Trophoblast cell (in vitro differentiated cells and primary cell): ENCODE measurements around the gene USP17L18. TPM values are rescaled to one million over a fixed set of nuclear protein-coding genes. Genes with fewer than 3 reads are reported as not detected.
"Not testable (repeated sequence)": the region's sequence is repeated elsewhere in the genome, so short reads cannot be mapped to it uniquely, and the experiment has no call there.

ENCODE experiments used
- DNase-seq, 2 donors: peaks; one replicate each; pipeline ENCODE4 v3.0.0-alpha.2; 2016
- H2AFZ ChIP-seq: 2 replicates; pipeline ENCODE4 v1.6.1; 2013; ENCODE audit warnings: low read length, moderate library complexity, mild to moderate bottlenecking; ENCODE audit not compliant: insufficient read depth, poor library complexity
- H2AK5ac ChIP-seq: 2 replicates; pipeline ENCODE4 v1.6.1; 2013; ENCODE audit warnings: mild to moderate bottlenecking, low read length
- H2BK120ac ChIP-seq: 2 replicates; pipeline ENCODE4 v1.6.1; 2013; ENCODE audit warnings: low read length, mild to moderate bottlenecking, moderate library complexity; ENCODE audit not compliant: insufficient read depth, poor library complexity
- H2BK12ac ChIP-seq: 2 replicates; pipeline ENCODE4 v1.6.1; 2013; ENCODE audit warnings: mild to moderate bottlenecking, low read length, moderate library complexity
- H2BK5ac ChIP-seq: 2 replicates; pipeline ENCODE4 v1.6.1; 2013; ENCODE audit warnings: low read length, low read depth, moderate library complexity, mild to moderate bottlenecking; ENCODE audit not compliant: poor library complexity
- H3K14ac ChIP-seq: 2 replicates; pipeline ENCODE4 v1.6.1; 2013; ENCODE audit warnings: mild to moderate bottlenecking, low read length
- H3K18ac ChIP-seq: 2 replicates; pipeline ENCODE4 v1.6.1; 2013; ENCODE audit warnings: mild to moderate bottlenecking, low read length
- H3K23ac ChIP-seq: 2 replicates; pipeline ENCODE4 v1.6.1; 2013; ENCODE audit warnings: low read length
- H3K27ac ChIP-seq: 2 replicates; pipeline ENCODE4 v1.5.1; 2013; ENCODE audit warnings: low read depth, mild to moderate bottlenecking, inconsistent platforms, low read length, moderate library complexity
- H3K27me3 ChIP-seq: 2 replicates; pipeline ENCODE4 v1.6.1; 2013; ENCODE audit warnings: inconsistent platforms, mild to moderate bottlenecking, low read length, moderate library complexity; ENCODE audit not compliant: insufficient read depth
- H3K36me3 ChIP-seq, 2 experiments: 1 replicate in 1 of 2; 2 replicates in 1 of 2; pipeline ENCODE4 v1.6.1; 2013; ENCODE audit warnings: low read length in 2 of 2, mild to moderate bottlenecking in 2 of 2, moderate library complexity in 1 of 2; ENCODE audit not compliant: insufficient read depth in 2 of 2, control insufficient read depth in 1 of 2
- H3K4ac ChIP-seq: 2 replicates; pipeline ENCODE4 v1.6.1; 2013; ENCODE audit warnings: low read depth, mild to moderate bottlenecking, low read length, moderate library complexity
- H3K4me1 ChIP-seq, 2 experiments: 1 replicate in 1 of 2; 2 replicates in 1 of 2; pipeline ENCODE4 v1.6.1; 2013; ENCODE audit warnings: low read length in 2 of 2, mild to moderate bottlenecking in 2 of 2, moderate library complexity in 1 of 2; ENCODE audit not compliant: insufficient read depth in 2 of 2, control insufficient read depth in 1 of 2
- H3K4me2 ChIP-seq: 2 replicates; pipeline ENCODE4 v1.6.1; 2013; ENCODE audit warnings: inconsistent platforms, mild to moderate bottlenecking, low read length, moderate library complexity
- H3K4me3 ChIP-seq: 2 replicates; pipeline ENCODE4 v1.5.1; 2013; ENCODE audit warnings: mild to moderate bottlenecking, low read depth, low read length, inconsistent platforms
- H3K79me1 ChIP-seq: one replicate; pipeline ENCODE4 v1.6.1; 2013; ENCODE audit warnings: low read length
- H3K79me2 ChIP-seq: 2 replicates; pipeline ENCODE4 v1.6.1; 2013; ENCODE audit warnings: low read length, mild to moderate bottlenecking; ENCODE audit not compliant: control insufficient read depth, insufficient read depth, poor library complexity
- H3K9ac ChIP-seq: 2 replicates; pipeline ENCODE4 v1.6.1; 2013; ENCODE audit warnings: mild to moderate bottlenecking, low read length
- H3K9me3 ChIP-seq: 2 replicates; pipeline ENCODE4 v1.6.1; 2013; ENCODE audit warnings: low read depth, mild to moderate bottlenecking, control low read depth, inconsistent platforms, low read length; ENCODE audit not compliant: insufficient read depth
- H4K12ac ChIP-seq: 2 replicates; pipeline ENCODE4 v1.6.1; 2013; ENCODE audit warnings: low read depth, mild to moderate bottlenecking, low read length, moderate library complexity
- H4K8ac ChIP-seq: 2 replicates; pipeline ENCODE4 v1.6.1; 2013; ENCODE audit warnings: low read depth, mild to moderate bottlenecking, low read length, moderate library complexity
- H4K91ac ChIP-seq: one replicate; pipeline ENCODE4 v1.6.1; 2013; ENCODE audit warnings: low read depth, mild to moderate bottlenecking, low read length, moderate library complexity
- WGBS: extraction: QIAGEN DNeasy Blood & Tissue Kit; methylation state at CpG from one replicate; pipeline ENCODE4 v1.1.7; 2013; ENCODE audit warnings: missing lambda C conversion rate; ENCODE audit not compliant: insufficient read length, insufficient coverage; ENCODE audit errors: extremely low coverage; 5-methylcytosine and 5-hydroxymethylcytosine counted together
- polyA plus RNA-seq: library from polyadenylated mRNA; stranded (reverse); fragments of 200-250 nt; gene quantifications from 2 replicates; pipeline ENCODE4 v1.2.3, GENCODE V29; 2013

USP17L18 gene
- polyA plus RNA-seq, result not detected in 2 replicates

DNA sequence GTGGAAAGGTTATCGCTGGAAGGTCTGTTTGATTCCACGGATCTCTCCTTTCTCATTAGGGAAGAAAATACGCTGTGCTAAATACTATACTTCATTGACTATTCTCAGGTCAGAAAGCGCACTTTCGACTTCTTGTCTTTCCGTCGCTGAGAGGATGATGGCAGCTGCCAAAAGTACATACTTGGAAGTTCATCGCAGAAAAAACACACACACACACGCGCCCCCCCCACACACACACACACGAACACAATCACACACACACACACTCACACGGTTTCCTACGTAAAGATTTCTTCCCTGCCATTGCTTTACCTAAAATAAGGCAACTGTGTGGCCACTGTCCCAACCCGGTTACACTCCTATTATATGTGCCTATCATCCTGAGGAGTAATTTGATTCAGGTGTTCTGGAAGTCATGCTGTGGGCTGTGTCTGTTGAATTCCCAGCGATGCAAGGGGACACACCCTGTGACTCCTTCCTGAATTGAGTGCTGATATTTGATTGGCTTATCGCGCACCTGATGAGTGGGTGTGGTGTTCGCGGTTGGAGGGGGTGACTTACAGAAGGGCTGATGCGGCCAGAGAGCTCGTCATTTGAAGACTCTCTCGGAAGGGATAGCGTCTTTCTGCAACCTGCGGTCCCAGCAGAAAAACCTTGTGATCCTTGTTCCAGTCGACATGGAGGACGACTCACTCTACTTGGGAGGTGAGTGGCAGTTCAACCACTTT, at the start of gene USP17L18:
USP17L18 (plus strand) TSS at position 678 of the 728 bp plus-strand sequence; CDS start at position 678, 0 bp downstream.
- H3K79me1 ChIP-seq, H3K36me3 ChIP-seq, H3K14ac ChIP-seq, H2BK120ac ChIP-seq, H3K27ac ChIP-seq, H4K91ac ChIP-seq, H3K23ac ChIP-seq, H2AFZ ChIP-seq, H3K4me1 ChIP-seq, H3K9ac ChIP-seq, H3K4me2 ChIP-seq, H2BK5ac ChIP-seq, H4K12ac ChIP-seq, H3K9me3 ChIP-seq, H3K4ac ChIP-seq, H2BK12ac ChIP-seq, H4K8ac ChIP-seq, H3K4me3 ChIP-seq, H3K79me2 ChIP-seq, H3K27me3 ChIP-seq, H2AK5ac ChIP-seq, H3K18ac ChIP-seq: not testable (repeated sequence)
- WGBS, result 100% methylated on average over 3 of the region's 26 CpGs
- DNase-seq, result peak; percentile 0 to 1

DNA sequence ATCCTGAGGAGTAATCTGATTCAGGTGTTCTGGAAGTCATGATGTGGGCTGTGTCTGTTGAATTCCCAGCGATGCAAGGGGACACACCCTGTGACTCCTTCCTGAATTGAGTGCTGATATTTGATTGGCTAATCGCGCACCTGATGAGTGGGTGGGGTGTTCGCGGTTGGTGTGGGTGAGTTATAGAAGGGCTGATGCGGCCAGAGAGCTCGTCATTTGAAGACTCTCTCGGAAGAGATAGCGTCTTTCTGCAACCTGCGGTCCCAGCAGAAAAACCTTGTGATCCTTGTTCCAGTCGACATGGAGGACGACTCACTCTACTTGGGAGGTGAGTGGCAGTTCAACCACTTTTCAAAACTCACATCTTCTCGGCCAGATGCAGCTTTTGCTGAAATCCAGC, 38.1 kb upstream of the USP17L18 start, which contains the start of gene USP17L10:
USP17L10 (plus strand) TSS at position 301 of the 400 bp plus-strand sequence; CDS start at position 301, 0 bp downstream.
- H3K4me1 ChIP-seq, H3K27ac ChIP-seq: not testable (repeated sequence)

DNA sequence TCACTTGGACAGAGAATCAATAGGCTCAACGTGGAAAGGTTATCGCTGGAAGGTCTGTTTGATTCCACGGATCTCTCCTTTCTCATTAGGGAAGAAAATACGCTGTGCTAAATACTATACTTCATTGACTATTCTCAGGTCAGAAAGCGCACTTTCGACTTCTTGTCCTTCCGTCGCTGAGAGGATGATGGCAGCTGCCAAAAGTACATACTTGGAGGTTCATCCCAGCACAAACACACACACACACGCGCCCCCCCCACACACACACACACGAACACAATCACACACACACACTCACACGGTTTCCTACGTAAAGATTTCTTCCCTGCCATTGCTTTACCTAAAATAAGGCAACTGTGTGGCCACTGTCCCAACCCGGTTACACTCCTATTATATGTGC, 33.7 kb upstream of the USP17L18 start:
- not testable (repeated sequence) for H3K36me3 ChIP-seq, H3K4ac ChIP-seq, H2AK5ac ChIP-seq, H4K8ac ChIP-seq, H2BK120ac ChIP-seq, H3K4me1 ChIP-seq, H3K9me3 ChIP-seq, H3K23ac ChIP-seq, H3K27me3 ChIP-seq, H2AFZ ChIP-seq, H3K14ac ChIP-seq, H3K79me2 ChIP-seq, H3K4me3 ChIP-seq, H3K18ac ChIP-seq, H3K9ac ChIP-seq, H2BK12ac ChIP-seq, H4K91ac ChIP-seq, H4K12ac ChIP-seq, H3K79me1 ChIP-seq, H3K4me2 ChIP-seq, DNase-seq, H3K27ac ChIP-seq, H2BK5ac ChIP-seq
- WGBS, result no CpG with 5 or more reads among the region's 14 CpGs

More for the DNA sequence above, 38.1 kb upstream of the USP17L18 start, which contains the start of gene USP17L10:
- H3K4me3 ChIP-seq, H2AK5ac ChIP-seq, H3K18ac ChIP-seq, H3K27me3 ChIP-seq, H2BK120ac ChIP-seq, H2BK5ac ChIP-seq, H3K4ac ChIP-seq, H4K8ac ChIP-seq, H2AFZ ChIP-seq, H2BK12ac ChIP-seq, H3K79me1 ChIP-seq, H3K36me3 ChIP-seq, H4K12ac ChIP-seq, H3K14ac ChIP-seq, H3K23ac ChIP-seq, H3K79me2 ChIP-seq, H4K91ac ChIP-seq, H3K9me3 ChIP-seq, H3K4me2 ChIP-seq, DNase-seq, H3K9ac ChIP-seq: not testable (repeated sequence)
- WGBS, result no CpG with 5 or more reads among the region's 13 CpGs

GRCh38 chr4:9215105-9215504, 33.3 kb upstream of the USP17L18 start, which contains the start of gene USP17L11:
TSS of gene USP17L11 (plus strand) at chr4:9215405. CDS start at chr4:9215405, 0 bp downstream.
- H3K27me3 ChIP-seq, H3K27ac ChIP-seq: not testable (repeated sequence)

More at GRCh38 chr4:9215105-9215504, 33.3 kb upstream of the USP17L18 start, which contains the start of gene USP17L11:
- not testable (repeated sequence) for H3K4me2 ChIP-seq, DNase-seq, H3K79me2 ChIP-seq, H3K4ac ChIP-seq, H2BK5ac ChIP-seq, H4K91ac ChIP-seq, H3K9me3 ChIP-seq, H3K23ac ChIP-seq, H3K18ac ChIP-seq, H2BK120ac ChIP-seq, H3K36me3 ChIP-seq, H2BK12ac ChIP-seq, H2AK5ac ChIP-seq, H4K8ac ChIP-seq, H2AFZ ChIP-seq, H3K4me3 ChIP-seq, H3K4me1 ChIP-seq, H3K14ac ChIP-seq, H4K12ac ChIP-seq, H3K9ac ChIP-seq, H3K79me1 ChIP-seq
- WGBS, result no CpG with 5 or more reads among the region's 14 CpGs
